AG04449 (cell line): ENCODE measurements around the gene OCIAD1.
"Not testable (repeated sequence)": the region's sequence is repeated elsewhere in the genome, so short reads cannot be mapped to it uniquely, and the experiment has no call there.

Source experiments
- CTCF ChIA-PET: fragments of 350-600 bp; formaldehyde crosslinking; extraction: SDS; loops from one replicate; lab custom pipeline; 2021; ENCODE audit warnings: antibody characterized with exemption; lab: Yijun Ruan, JAX
- POLR2A ChIA-PET: fragments of 400-600, 350-600 bp; formaldehyde crosslinking; extraction: SDS; loops from one replicate; lab custom pipeline; 2020; ENCODE audit warnings: antibody characterized with exemption, inconsistent platforms; lab: Yijun Ruan, JAX
- DNase-seq: peaks from one replicate; pipeline ENCODE4 v3.0.0-alpha.2; 2010; ENCODE audit warnings: low read depth, low spot score
- H3K4me3 ChIP-seq: 2 replicates; pipeline ENCODE4 v1.5.1; 2011; ENCODE audit warnings: low read depth, mild to moderate bottlenecking, control low read depth, low read length
- CTCF ChIP-seq: IDR thresholded peaks from one replicate; pipeline ENCODE4 v1.5.1; 2011; ENCODE audit warnings: mild to moderate bottlenecking, moderate library complexity, low read length, control low read depth, inconsistent platforms; ENCODE audit not compliant: insufficient read depth; ENCODE audit errors: missing control alignments

OCIAD1 gene

GRCh38 chr4:48854395-48854683 is 23.5 kb downstream of the OCIAD1 start:
- no peak for DNase-seq
- H3K4me3 ChIP-seq = no peak overlapping the region
- TF ChIP-seq CTCF = no peak
- ChIA-PET CTCF (no interaction called here), POLR2A (no interaction called here)

GRCh38 chr4:48854982-48855381 is 24.1 kb downstream of the OCIAD1 start:
- ChIA-PET CTCF (no interaction called here), POLR2A (no interaction called here)
- no peak overlapping the region for H3K4me3 ChIP-seq
- no peak for DNase-seq
- no peak for TF ChIP-seq CTCF

- H3K4me3 ChIP-seq = no peak overlapping the region
- DNase-seq = no peak
- ChIA-PET CTCF (interaction anchor here (1.5 kb wide), 1 partner anchor 105 kb away, joined by 5 read pairs; no protein-coding TSS in a partner anchor), POLR2A (no interaction called here)
- TF ChIP-seq CTCF = no peak
These were observed 27.2 kb downstream of the OCIAD1 start for GRCh38 chr4:48858130-48858529.

- DNase-seq = no peak
- CTCF ChIA-PET = interaction anchor here (1.3 kb wide), 1 partner anchor 101 kb away, joined by 3 read pairs; no protein-coding TSS in a partner anchor
- no peak overlapping the region for H3K4me3 ChIP-seq
- TF ChIP-seq CTCF = no peak
- POLR2A ChIA-PET = no interaction called here
These were observed 31.1 kb downstream of the OCIAD1 start for GRCh38 chr4:48862038-48862437.

- ChIA-PET POLR2A (no interaction called here), CTCF (interaction anchor here (1.3 kb wide), 1 partner anchor 100 kb away, joined by 3 read pairs; no protein-coding TSS in a partner anchor)
- peak; percentile 10 for DNase-seq
- no peak for TF ChIP-seq CTCF
- no peak overlapping the region for H3K4me3 ChIP-seq
These were observed 31.8 kb downstream of the OCIAD1 start for GRCh38 chr4:48862661-48863060.

GRCh38 chr4:48863728-48864127 is 32.8 kb downstream of the OCIAD1 start:
- TF ChIP-seq CTCF = no peak
- DNase-seq = no peak
- POLR2A ChIA-PET = no interaction called here
- CTCF ChIA-PET = interaction anchor here (0.8 to 1.7 kb wide), 2 partner anchors 16 to 100 kb away, joined by 3 to 4 read pairs; no protein-coding TSS in a partner anchor
- H3K4me3 ChIP-seq = no peak overlapping the region

GRCh38 chr4:48864696-48865095 is 33.8 kb downstream of the OCIAD1 start:
- CTCF ChIA-PET = interaction anchor here (1.7 kb wide), 1 partner anchor 15 kb away, joined by 4 read pairs; no protein-coding TSS in a partner anchor
- DNase-seq, POLR2A ChIA-PET, H3K4me3 ChIP-seq: not testable (repeated sequence)
